ENCODE data around the gene SDCCAG8. TPM values are rescaled to one million over a fixed set of nuclear protein-coding genes. Genes with fewer than 3 reads are reported as not detected.
A peak's percentile ranks its signal among the peaks of the same experiment; 100 is the strongest.

The SDCCAG8 gene
- total and polyA plus RNA-seq, 11 donors = 7.8 to 36.6 (median 21.6) TPM

GRCh38 chr1:243261390-243261789, 5.5 kb downstream of the SDCCAG8 start:
- Histone ChIP-seq H3K27ac (peak overlapping the region in 2 of 12 donors; percentile 2 to 68), H3K36me3 (no peaks in the 10 kb centered on the region), H3K9me3 (no peaks in the 10 kb centered on the region), H3K27me3 (no peaks in the 10 kb centered on the region), H3K4me3 (no peak overlapping the region), H3K4me1 (peaks cover 0 to 71% (median 36%) of the 10 kb centered on the region in 12 donors)
- ATAC-seq (peak in 1 of 4 donors; percentile 63), DNase-seq (no peak)
- WGBS, 4 donors = 76 to 86% (median 85%) methylated on average over 1 of the region's 1 CpG
- intact Hi-C loops (cut with DNase I) = no loop called here
- TF ChIP-seq POLR2A (IDR thresholded peaks at IDR 0.05) (no peak), CTCF (IDR thresholded peaks at IDR 0.05) (no peak)

GRCh38 chr1:243264717-243265116, 8.9 kb downstream of the SDCCAG8 start:
- H3K4me3 ChIP-seq = no peak overlapping the region
- DNase-seq (no peak), ATAC-seq (peak; percentile 31 to 79 (median 64))
- intact Hi-C loops (cut with DNase I) = no loop called here
- no peaks in the 10 kb centered on the region for H3K9me3 ChIP-seq
- H3K27ac ChIP-seq = peak overlapping the region in 6 of 12 donors; percentile 18 to 90 (median 30)
- TF ChIP-seq POLR2A (IDR thresholded peaks at IDR 0.05) (no peak), CTCF (IDR thresholded peaks at IDR 0.05) (no peak)
- peaks cover 2 to 81% (median 39%) of the 10 kb centered on the region in 12 donors for H3K4me1 ChIP-seq
- H3K27me3 ChIP-seq = no peaks in the 10 kb centered on the region
- H3K36me3 ChIP-seq = no peaks in the 10 kb centered on the region
- WGBS, 4 donors = 26 to 44% (median 34%) methylated on average over 2 of the region's 2 CpGs

GRCh38 chr1:243266231-243266630, 10.4 kb downstream of the SDCCAG8 start:
- Histone ChIP-seq H3K36me3 (peaks cover 0 to 10% (median 4%) of the 10 kb centered on the region in 9 donors), H3K4me3 (no peak overlapping the region), H3K9me3 (no peaks in the 10 kb centered on the region), H3K27me3 (no peaks in the 10 kb centered on the region), H3K4me1 (peaks cover 2 to 80% (median 38%) of the 10 kb centered on the region in 12 donors), H3K27ac (peak overlapping the region in 1 of 12 donors; percentile 90)
- 92 to 95% (median 93%) methylated on average over 4 of the region's 4 CpGs for WGBS, 4 donors
- DNase-seq (no peak), ATAC-seq (no peak)
- TF ChIP-seq CTCF (IDR thresholded peaks at IDR 0.05) = no peak
- no peak for TF ChIP-seq POLR2A (IDR thresholded peaks at IDR 0.05)
- intact Hi-C loops (cut with DNase I) = no loop called here

- Histone ChIP-seq H3K4me3 (peak overlapping the region in 1 of 12 donors; percentile 18), H3K36me3 (peaks cover 0 to 23% (median 15%) of the 10 kb centered on the region in 9 donors), H3K9me3 (no peaks in the 10 kb centered on the region), H3K27ac (peak overlapping the region in 6 of 12 donors; percentile 14 to 90 (median 28)), H3K4me1 (peaks cover 2 to 78% (median 40%) of the 10 kb centered on the region in 12 donors), H3K27me3 (no peaks in the 10 kb centered on the region)
- WGBS, 4 donors = 84 to 94% (median 90%) methylated on average over 10 of the region's 10 CpGs
- no peak for DNase-seq
- TF ChIP-seq POLR2A (IDR thresholded peaks at IDR 0.05) (no peak), CTCF (IDR thresholded peaks at IDR 0.05) (no peak)
- ATAC-seq = peak in 3 of 4 donors; percentile 8 to 51 (median 20)
- intact Hi-C loops (cut with DNase I) = no loop called here
These were observed 11.6 kb downstream of the SDCCAG8 start for GRCh38 chr1:243267471-243267880.
